Trophoblast cell (in vitro differentiated cells and primary cell): ENCODE data around the gene TBCA.

Source experiments
- DNase-seq, 2 donors: peaks; one replicate each; pipeline ENCODE4 v3.0.0-alpha.2; 2016
- H2AFZ ChIP-seq: 2 replicates; pipeline ENCODE4 v1.6.1; 2013; ENCODE audit warnings: low read length, moderate library complexity, mild to moderate bottlenecking; ENCODE audit not compliant: insufficient read depth, poor library complexity
- H2AK5ac ChIP-seq: 2 replicates; pipeline ENCODE4 v1.6.1; 2013; ENCODE audit warnings: mild to moderate bottlenecking, low read length
- H2BK120ac ChIP-seq: 2 replicates; pipeline ENCODE4 v1.6.1; 2013; ENCODE audit warnings: low read length, mild to moderate bottlenecking, moderate library complexity; ENCODE audit not compliant: insufficient read depth, poor library complexity
- H2BK12ac ChIP-seq: 2 replicates; pipeline ENCODE4 v1.6.1; 2013; ENCODE audit warnings: mild to moderate bottlenecking, low read length, moderate library complexity
- H2BK5ac ChIP-seq: 2 replicates; pipeline ENCODE4 v1.6.1; 2013; ENCODE audit warnings: low read length, low read depth, moderate library complexity, mild to moderate bottlenecking; ENCODE audit not compliant: poor library complexity
- H3K14ac ChIP-seq: 2 replicates; pipeline ENCODE4 v1.6.1; 2013; ENCODE audit warnings: mild to moderate bottlenecking, low read length
- H3K18ac ChIP-seq: 2 replicates; pipeline ENCODE4 v1.6.1; 2013; ENCODE audit warnings: mild to moderate bottlenecking, low read length
- H3K23ac ChIP-seq: 2 replicates; pipeline ENCODE4 v1.6.1; 2013; ENCODE audit warnings: low read length
- H3K27ac ChIP-seq: 2 replicates; pipeline ENCODE4 v1.5.1; 2013; ENCODE audit warnings: low read depth, mild to moderate bottlenecking, inconsistent platforms, low read length, moderate library complexity
- H3K27me3 ChIP-seq: 2 replicates; pipeline ENCODE4 v1.6.1; 2013; ENCODE audit warnings: inconsistent platforms, mild to moderate bottlenecking, low read length, moderate library complexity; ENCODE audit not compliant: insufficient read depth
- H3K36me3 ChIP-seq, 2 experiments: 1 replicate in 1 of 2; 2 replicates in 1 of 2; pipeline ENCODE4 v1.6.1; 2013; ENCODE audit warnings: low read length in 2 of 2, mild to moderate bottlenecking in 2 of 2, moderate library complexity in 1 of 2; ENCODE audit not compliant: insufficient read depth in 2 of 2, control insufficient read depth in 1 of 2
- H3K4ac ChIP-seq: 2 replicates; pipeline ENCODE4 v1.6.1; 2013; ENCODE audit warnings: low read depth, mild to moderate bottlenecking, low read length, moderate library complexity
- H3K4me1 ChIP-seq, 2 experiments: 1 replicate in 1 of 2; 2 replicates in 1 of 2; pipeline ENCODE4 v1.6.1; 2013; ENCODE audit warnings: low read length in 2 of 2, mild to moderate bottlenecking in 2 of 2, moderate library complexity in 1 of 2; ENCODE audit not compliant: insufficient read depth in 2 of 2, control insufficient read depth in 1 of 2
- H3K4me2 ChIP-seq: 2 replicates; pipeline ENCODE4 v1.6.1; 2013; ENCODE audit warnings: inconsistent platforms, mild to moderate bottlenecking, low read length, moderate library complexity
- H3K4me3 ChIP-seq: 2 replicates; pipeline ENCODE4 v1.5.1; 2013; ENCODE audit warnings: mild to moderate bottlenecking, low read depth, low read length, inconsistent platforms
- H3K79me1 ChIP-seq: one replicate; pipeline ENCODE4 v1.6.1; 2013; ENCODE audit warnings: low read length
- H3K79me2 ChIP-seq: 2 replicates; pipeline ENCODE4 v1.6.1; 2013; ENCODE audit warnings: low read length, mild to moderate bottlenecking; ENCODE audit not compliant: control insufficient read depth, insufficient read depth, poor library complexity
- H3K9ac ChIP-seq: 2 replicates; pipeline ENCODE4 v1.6.1; 2013; ENCODE audit warnings: mild to moderate bottlenecking, low read length
- H3K9me3 ChIP-seq: 2 replicates; pipeline ENCODE4 v1.6.1; 2013; ENCODE audit warnings: low read depth, mild to moderate bottlenecking, control low read depth, inconsistent platforms, low read length; ENCODE audit not compliant: insufficient read depth
- H4K12ac ChIP-seq: 2 replicates; pipeline ENCODE4 v1.6.1; 2013; ENCODE audit warnings: low read depth, mild to moderate bottlenecking, low read length, moderate library complexity
- H4K8ac ChIP-seq: 2 replicates; pipeline ENCODE4 v1.6.1; 2013; ENCODE audit warnings: low read depth, mild to moderate bottlenecking, low read length, moderate library complexity
- H4K91ac ChIP-seq: one replicate; pipeline ENCODE4 v1.6.1; 2013; ENCODE audit warnings: low read depth, mild to moderate bottlenecking, low read length, moderate library complexity
- WGBS: extraction: QIAGEN DNeasy Blood & Tissue Kit; methylation state at CpG from one replicate; pipeline ENCODE4 v1.1.7; 2013; ENCODE audit warnings: missing lambda C conversion rate; ENCODE audit not compliant: insufficient read length, insufficient coverage; ENCODE audit errors: extremely low coverage; 5-methylcytosine and 5-hydroxymethylcytosine counted together

The TBCA gene

DNA sequence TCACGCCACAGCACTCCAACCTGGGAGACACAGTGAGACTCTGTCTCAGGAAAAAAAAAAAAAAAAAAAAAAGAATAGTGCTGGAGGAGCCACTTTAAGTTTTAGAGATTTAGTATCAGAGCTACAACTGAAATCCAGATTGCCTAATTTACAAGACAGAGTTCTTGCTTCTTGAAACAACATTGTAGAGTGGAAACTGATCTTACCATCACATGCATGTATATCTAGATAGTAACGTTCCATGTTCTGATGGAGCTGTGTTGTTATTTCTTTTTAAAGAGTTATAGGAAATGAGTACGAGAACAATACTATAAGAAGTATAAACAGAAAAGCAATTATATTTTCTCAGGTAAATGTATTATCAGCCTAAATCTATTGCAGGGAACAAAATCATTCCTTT, 48.9 kb downstream of the TBCA start:
- Histone ChIP-seq H3K4ac (no peak overlapping the region), H3K23ac (no peak overlapping the region), H3K4me2 (no peak overlapping the region), H2BK5ac (no peak overlapping the region), H3K4me3 (no peak overlapping the region), H4K91ac (no peak overlapping the region), H3K4me1 (no peaks in the 10 kb centered on the region), H2BK120ac (no peak overlapping the region), H3K79me2 (no peaks in the 10 kb centered on the region), H4K8ac (no peak overlapping the region), H3K9ac (no peak overlapping the region), H3K14ac (no peak overlapping the region), H3K18ac (no peak overlapping the region), H2AFZ (no peak overlapping the region), H3K27ac (no peak overlapping the region), H3K36me3 (peaks cover 0 to 1% of the 10 kb centered on the region in 2 experiments), H4K12ac (no peak overlapping the region), H3K9me3 (no peaks in the 10 kb centered on the region), H3K27me3 (no peaks in the 10 kb centered on the region), H2AK5ac (no peak overlapping the region), H2BK12ac (no peak overlapping the region), H3K79me1 (no peaks in the 10 kb centered on the region)
- no CpG with 5 or more reads among the region's 3 CpGs for WGBS
- DNase-seq, result no peak

DNA sequence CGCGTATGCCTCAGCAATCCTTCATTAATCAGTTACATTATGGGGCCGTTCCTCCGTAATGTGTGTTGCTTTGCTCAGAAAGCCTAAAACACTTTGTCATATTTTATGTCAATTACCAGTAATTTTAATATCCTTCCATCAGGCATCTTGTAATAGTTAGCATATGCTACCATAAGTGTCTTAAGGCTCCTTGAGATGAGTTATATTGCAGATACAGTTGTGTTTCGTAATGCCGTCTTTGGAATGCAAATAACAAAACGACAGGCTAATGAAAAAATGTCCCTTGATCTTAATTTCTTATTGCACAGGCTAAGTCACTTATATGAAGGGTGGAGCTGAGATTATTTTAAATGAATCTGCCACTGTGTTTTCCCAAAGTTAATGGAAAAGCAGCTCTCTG, 50.5 kb downstream of the TBCA start:
- no peak overlapping the region for H2AK5ac ChIP-seq
- H3K79me2 ChIP-seq, result no peaks in the 10 kb centered on the region
- no peak overlapping the region for H3K9ac ChIP-seq
- no peak overlapping the region for H2BK12ac ChIP-seq
- WGBS, result no CpG with 5 or more reads among the region's 7 CpGs
- H3K23ac ChIP-seq, result no peak overlapping the region
- H3K36me3 ChIP-seq, result peaks cover 0 to 1% of the 10 kb centered on the region in 2 experiments
- no peak overlapping the region for H3K4ac ChIP-seq
- no peak overlapping the region for H2AFZ ChIP-seq
- H3K4me2 ChIP-seq, result no peak overlapping the region
- H3K18ac ChIP-seq, result no peak overlapping the region
- no peak overlapping the region for H4K8ac ChIP-seq
- no peaks in the 10 kb centered on the region for H3K9me3 ChIP-seq
- DNase-seq, result no peak
- no peaks in the 10 kb centered on the region for H3K79me1 ChIP-seq
- H3K4me3 ChIP-seq, result no peak overlapping the region
- H4K91ac ChIP-seq, result no peak overlapping the region
- H3K14ac ChIP-seq, result no peak overlapping the region
- no peak overlapping the region for H2BK5ac ChIP-seq
- no peaks in the 10 kb centered on the region for H3K4me1 ChIP-seq
- H3K27ac ChIP-seq, result no peak overlapping the region
- no peaks in the 10 kb centered on the region for H3K27me3 ChIP-seq
- H2BK120ac ChIP-seq, result no peak overlapping the region
- no peak overlapping the region for H4K12ac ChIP-seq

DNA sequence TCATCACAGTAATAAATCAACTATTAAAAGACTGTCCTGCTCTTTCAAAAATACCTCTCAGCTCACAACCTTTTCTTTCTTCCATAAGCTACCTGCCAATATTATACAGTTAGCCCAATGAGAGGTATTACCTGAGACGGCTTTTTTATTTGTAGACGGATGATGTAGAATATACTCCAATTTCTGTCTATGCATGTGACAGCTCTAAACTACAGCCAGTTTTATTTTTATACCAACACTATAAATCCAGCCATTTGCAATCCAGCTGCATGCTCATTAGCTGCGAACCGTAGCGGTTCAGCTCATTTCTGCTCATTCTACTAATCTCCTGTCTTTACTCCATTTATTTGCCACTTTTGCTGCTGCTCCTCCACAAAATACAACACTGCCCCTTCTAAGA, 51.2 kb downstream of the TBCA start:
- Histone ChIP-seq H3K18ac (no peak overlapping the region), H3K79me2 (no peaks in the 10 kb centered on the region), H2BK120ac (no peak overlapping the region), H3K23ac (no peak overlapping the region), H3K27me3 (no peaks in the 10 kb centered on the region), H2BK5ac (no peak overlapping the region), H3K4me1 (no peaks in the 10 kb centered on the region), H3K9ac (no peak overlapping the region), H3K4me2 (no peak overlapping the region), H3K14ac (no peak overlapping the region), H4K8ac (no peak overlapping the region), H3K79me1 (no peaks in the 10 kb centered on the region), H3K36me3 (peaks cover 0 to 1% of the 10 kb centered on the region in 2 experiments), H3K9me3 (no peaks in the 10 kb centered on the region), H3K27ac (no peak overlapping the region), H4K91ac (no peak overlapping the region), H3K4ac (no peak overlapping the region), H4K12ac (no peak overlapping the region), H2AFZ (no peak overlapping the region), H2AK5ac (no peak overlapping the region), H2BK12ac (no peak overlapping the region), H3K4me3 (no peak overlapping the region)
- no peak for DNase-seq
- WGBS, result no CpG with 5 or more reads among the region's 5 CpGs

DNA sequence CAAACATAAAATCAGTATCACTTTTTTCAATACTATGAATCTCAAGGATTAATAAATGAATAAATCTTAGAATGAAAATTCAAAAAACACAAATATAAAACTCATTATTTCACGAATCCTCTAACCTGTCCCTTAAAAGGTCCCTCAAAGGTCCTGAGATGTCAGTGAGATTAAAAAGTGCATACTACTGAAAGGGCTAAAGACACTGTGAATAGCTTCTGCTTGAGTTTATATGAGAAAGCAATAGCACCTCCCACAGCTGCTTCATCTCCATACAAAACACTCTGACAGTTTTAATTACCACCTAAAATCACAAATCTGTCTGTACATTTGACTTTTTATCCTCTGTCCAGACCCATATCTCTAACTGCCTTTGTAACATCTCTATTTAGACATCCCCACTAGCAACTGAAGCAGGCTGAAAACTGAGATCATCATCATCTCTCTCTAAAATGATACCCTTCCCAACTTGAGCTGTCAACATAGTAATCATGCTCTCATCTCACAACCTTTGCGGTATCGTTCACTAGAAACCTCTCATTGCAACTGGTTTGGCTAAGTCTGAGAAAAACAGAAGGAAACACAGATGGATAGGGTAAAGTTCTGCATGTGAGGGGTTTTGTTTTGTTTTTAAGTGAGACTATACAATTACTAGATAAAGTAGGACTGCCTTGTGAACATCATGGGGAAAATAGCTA, 56.3 kb downstream of the TBCA start:
- Histone ChIP-seq H3K9ac (no peak overlapping the region), H2AK5ac (no peak overlapping the region), H4K12ac (no peak overlapping the region), H3K14ac (no peak overlapping the region), H3K4me3 (no peak overlapping the region), H2BK12ac (no peak overlapping the region), H4K91ac (no peak overlapping the region), H3K4ac (no peak overlapping the region), H3K27ac (no peak overlapping the region), H3K9me3 (no peaks in the 10 kb centered on the region), H3K4me1 (no peaks in the 10 kb centered on the region), H3K23ac (no peak overlapping the region), H2BK5ac (no peak overlapping the region), H4K8ac (no peak overlapping the region), H3K18ac (no peak overlapping the region), H2AFZ (no peak overlapping the region), H3K79me2 (peaks cover 2% of the 10 kb centered on the region), H3K36me3 (no peaks in the 10 kb centered on the region), H3K27me3 (no peaks in the 10 kb centered on the region), H2BK120ac (no peak overlapping the region), H3K79me1 (no peaks in the 10 kb centered on the region), H3K4me2 (no peak overlapping the region)
- no peak for DNase-seq
- WGBS, result no CpG with 5 or more reads among the region's 3 CpGs
